HK-2 (cell line): Measurements from ENCODE around the gene USB1.

Source experiments
- DNase-seq: peaks from one replicate; pipeline ENCODE4 v3.0.0-alpha.2; 2018; ENCODE audit not compliant: unreplicated experiment

The USB1 gene, protein sequence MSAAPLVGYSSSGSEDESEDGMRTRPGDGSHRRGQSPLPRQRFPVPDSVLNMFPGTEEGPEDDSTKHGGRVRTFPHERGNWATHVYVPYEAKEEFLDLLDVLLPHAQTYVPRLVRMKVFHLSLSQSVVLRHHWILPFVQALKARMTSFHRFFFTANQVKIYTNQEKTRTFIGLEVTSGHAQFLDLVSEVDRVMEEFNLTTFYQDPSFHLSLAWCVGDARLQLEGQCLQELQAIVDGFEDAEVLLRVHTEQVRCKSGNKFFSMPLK

GRCh38 chr16:58000706-58001676 is at the start of gene USB1:
TSS of gene USB1 (plus strand) at chr16:58001407. CDS start at chr16:58001484, 77 bp downstream.
- peak; percentile 92 for DNase-seq

GRCh38 chr16:57952909-57953308 is 48.3 kb upstream of the USB1 start:
- no peak for DNase-seq

DNA sequence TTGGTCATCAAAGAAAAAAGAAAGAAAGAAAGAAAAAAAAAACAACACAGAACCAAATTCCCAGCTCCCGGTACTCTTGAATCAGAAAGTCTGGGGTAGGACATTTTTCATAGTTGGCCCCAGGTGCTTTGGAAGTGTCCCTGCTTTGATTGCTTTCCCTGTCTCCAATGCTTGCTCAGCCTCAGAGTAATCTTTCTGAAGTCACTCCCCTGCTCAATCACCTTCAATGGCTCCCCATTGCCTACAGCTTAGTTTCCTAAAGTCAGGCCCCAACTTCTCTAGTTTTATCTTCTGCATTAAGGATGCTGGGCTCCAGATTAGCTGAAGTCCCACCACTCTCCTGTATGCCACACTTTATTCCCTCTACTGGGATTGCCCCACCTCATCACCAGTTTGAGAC is 47.4 kb upstream of the USB1 start:
- DNase-seq, result no peak

GRCh38 chr16:57955572-57956188 is 45.5 kb upstream of the USB1 start:
- DNase-seq, result no peak

- DNase-seq, result no peak
Observed at GRCh38 chr16:57956270-57956808, 44.9 kb upstream of the USB1 start.

GRCh38 chr16:57956924-57957672 is 44.1 kb upstream of the USB1 start:
- DNase-seq, result no peak

DNA sequence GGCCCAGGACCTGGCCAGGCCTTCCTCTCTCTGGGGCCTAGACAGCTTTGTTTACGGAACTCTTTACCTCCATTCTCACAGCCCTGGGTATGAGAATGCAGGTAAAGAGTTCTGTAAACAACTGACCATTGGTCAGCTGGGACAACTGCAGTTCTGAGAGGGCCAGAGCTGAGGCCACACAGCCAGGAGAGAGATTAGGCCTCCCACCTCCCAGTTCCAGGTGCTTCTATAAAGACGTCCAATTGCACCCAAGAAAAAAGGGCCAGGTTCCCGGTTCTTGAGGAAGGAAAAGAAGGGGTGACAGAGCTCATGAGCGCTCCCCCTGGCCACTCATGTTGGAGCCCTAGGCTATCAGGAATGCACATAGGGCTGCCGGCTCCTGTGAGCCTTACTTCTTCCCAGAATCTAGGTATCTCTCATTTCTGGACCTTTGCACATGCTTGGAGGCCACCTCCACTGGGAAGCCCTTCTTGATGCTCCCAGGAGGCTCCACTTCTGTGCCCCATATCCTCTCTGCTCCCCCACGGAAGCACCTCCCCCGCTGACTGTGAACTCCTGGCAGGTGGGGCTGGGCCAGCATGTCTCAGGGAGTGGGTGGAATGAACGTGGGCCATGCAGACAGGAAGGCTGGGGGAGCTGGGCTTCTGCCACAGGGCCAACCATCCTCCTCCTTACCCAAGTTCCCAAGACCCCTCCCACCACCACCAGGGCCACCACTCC is 43.4 kb upstream of the USB1 start:
- DNase-seq, result no peak

GRCh38 chr16:57958544-57958943 is 42.7 kb upstream of the USB1 start:
- no peak for DNase-seq

- DNase-seq, result no peak
Observed at GRCh38 chr16:57959121-57959520, 42.1 kb upstream of the USB1 start.

DNA sequence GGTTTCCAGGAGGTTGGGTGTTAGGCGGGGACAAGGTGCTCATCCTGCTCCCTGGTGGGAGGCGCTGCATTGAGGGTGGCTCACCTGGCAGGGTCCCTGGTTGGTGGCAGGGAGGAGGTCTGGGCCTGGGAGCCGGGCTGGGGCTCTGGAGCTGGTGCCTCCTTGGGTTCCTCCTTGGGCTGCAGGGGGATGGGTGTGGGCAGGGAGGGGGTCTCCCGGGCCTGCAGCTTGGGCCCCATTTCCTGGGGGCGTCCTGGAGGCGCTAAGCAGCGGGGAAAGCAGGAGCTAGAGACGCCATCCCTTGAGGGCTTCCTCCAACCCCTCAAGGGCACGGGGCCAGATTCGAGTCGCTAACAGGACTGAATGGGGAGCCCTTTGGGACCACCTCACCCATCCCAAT is 41.4 kb upstream of the USB1 start:
- DNase-seq, result no peak

- no peak for DNase-seq
Observed at GRCh38 chr16:57960310-57960709, 40.9 kb upstream of the USB1 start.

DNA sequence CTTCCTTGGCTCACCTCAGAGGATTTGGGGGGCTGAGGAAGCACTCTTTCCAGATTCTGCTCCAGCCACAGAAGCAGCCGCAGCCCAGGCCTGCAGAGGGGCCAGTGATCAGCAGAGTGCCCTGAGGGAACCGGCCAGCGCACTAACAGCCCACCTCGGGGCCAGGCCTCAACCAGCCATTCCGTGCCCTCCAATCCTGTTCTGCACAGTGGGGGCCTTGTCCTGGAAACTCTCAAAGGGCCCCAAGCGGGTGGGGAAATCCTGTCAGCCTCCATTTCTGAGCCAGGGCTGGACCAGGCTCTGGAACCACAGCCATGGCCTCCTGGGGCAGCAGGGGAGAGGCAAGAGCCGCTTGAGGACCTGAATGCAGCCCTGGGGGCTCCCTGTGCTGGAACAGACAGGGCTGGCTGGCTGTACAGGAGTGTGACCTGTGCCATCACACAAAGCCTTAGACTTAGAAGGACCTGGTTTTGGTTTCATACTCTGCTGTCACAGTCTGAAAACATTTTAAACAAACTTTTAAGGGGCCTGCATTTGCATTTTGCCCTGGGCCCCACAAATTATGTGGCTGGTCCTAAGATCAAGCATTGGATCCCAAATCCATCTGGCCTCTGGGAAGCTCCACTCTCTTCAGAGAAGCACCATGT is 40.3 kb upstream of the USB1 start:
- no peak for DNase-seq

- DNase-seq, result no peak
Observed at GRCh38 chr16:57961538-57961937, 39.7 kb upstream of the USB1 start.

- DNase-seq, result no peak
Observed at GRCh38 chr16:57962046-57962445, 39.2 kb upstream of the USB1 start.

DNA sequence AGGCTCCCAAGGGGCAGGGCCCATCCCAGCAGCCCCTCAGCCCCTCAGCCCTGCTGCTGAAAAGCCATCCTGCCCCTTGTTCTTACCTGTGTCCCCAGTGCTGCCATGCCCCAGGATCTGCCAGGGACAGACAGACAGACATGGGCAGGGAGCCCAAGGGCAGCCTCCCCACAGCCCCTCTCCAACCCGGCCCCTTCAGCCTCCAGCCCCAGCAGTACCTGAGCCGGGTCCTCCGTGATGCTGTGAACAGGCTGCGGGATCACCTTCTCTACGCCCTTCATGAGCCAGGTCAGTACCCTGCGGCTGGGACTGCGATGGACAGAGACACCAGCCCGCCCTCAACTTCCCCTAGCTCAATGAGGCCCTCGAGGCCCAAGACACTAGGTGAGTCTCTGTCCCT is 38.5 kb upstream of the USB1 start:
- DNase-seq, result no peak

DNA sequence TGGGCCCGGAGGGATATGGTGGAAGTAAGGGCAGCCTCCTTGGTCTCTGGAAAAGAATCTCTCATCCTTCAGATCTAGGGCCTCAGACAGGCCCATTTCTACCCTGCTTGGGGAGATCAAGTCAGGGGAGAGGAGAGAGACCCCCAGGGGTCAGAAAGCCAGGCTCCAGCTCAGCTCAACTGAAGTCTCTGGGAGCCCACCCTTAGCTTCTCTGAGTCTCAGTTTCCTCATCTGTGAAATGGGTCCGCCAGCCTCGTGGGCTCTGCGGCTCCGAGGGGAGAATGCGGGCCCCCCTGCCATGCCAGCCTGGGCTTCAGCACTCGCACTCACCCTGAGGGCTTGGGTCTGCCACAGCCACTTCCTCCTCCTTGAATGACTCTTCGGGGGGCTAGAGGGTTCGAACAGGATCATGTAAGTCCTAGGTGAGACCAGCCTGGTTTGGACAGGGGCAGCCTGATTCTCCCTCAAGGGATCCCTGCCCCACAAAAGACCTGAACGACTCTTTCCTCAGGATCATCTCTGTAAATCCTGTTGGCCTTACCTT is 37.0 kb upstream of the USB1 start:
- no peak for DNase-seq

DNA sequence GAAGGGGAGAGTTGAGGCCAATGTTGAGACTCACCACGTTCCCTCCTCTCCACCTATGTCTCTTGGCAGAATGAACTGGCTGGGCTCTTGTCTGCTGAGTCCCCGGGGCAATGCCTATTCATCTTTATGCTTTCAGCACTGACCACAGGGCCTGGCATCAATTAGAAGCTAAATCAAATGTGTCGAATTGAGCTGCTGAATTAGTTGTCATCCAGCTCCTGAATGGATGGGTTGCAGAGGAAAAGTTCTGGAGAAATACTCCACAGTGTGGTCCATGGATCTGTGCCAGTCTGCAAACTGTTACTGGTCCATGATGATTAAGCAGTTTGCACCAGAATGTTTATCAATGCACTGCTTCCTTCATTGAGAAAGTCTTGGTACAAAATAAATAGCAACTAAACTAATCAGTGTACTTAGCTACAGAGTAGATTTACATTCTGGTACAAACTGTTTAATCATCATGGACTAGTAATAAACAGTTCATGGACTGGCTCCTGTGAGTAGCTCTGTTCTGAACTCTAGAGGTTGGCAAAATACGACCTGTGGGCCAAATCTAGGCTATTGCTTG is 34.9 kb upstream of the USB1 start:
- no peak for DNase-seq

DNA sequence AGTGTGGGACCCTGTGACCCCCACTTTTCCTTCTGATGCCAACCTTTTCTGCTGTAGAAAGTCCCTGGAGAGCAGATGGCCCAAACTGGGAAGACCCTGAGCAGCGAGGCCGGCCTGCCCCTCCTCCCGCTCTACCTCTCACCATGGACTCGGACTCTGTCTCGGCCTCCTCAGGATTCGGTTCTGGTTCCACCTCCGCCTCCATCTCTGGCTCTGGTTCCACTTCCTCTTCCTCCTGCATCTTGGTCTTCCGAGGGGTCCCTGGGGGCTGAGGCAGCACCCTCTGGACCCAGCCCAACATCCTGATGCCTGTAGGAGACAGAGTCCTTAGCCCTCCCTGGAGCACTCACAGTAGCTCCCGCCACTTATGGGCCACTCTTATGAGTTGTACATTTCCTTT is 34.2 kb upstream of the USB1 start:
- no peak for DNase-seq

DNA sequence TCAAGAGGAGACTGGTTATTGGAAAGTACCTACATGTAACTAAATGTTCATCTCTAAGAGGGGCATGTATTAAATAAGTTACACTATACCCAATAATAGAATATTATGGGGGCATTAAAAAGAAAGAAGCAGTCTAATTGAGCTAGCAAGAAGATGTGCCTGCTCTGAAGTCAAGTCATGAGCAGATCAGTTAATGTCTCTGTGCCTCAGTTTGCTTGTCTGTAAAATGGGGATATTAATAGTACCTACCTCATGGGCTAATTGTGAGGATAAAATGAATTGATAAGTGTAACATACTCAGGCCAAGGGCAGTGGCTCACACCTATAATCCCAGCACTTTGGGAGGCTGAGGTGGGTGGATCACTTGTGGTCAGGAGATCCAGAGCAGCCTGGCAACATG is 33.3 kb upstream of the USB1 start:
- no peak for DNase-seq
